Activated effector memory CD4-positive, alpha-beta T cell treated with anti-CD3 and anti-CD28 coated beads, Interleukin-2, amount 50 U/mL, for 16 hours (primary cell): Measurements from ENCODE around the gene PET100.

Source experiments
- DNase-seq: peaks from one replicate; pipeline ENCODE4 v3.0.0-alpha.2; 2020

Gene PET100

DNA sequence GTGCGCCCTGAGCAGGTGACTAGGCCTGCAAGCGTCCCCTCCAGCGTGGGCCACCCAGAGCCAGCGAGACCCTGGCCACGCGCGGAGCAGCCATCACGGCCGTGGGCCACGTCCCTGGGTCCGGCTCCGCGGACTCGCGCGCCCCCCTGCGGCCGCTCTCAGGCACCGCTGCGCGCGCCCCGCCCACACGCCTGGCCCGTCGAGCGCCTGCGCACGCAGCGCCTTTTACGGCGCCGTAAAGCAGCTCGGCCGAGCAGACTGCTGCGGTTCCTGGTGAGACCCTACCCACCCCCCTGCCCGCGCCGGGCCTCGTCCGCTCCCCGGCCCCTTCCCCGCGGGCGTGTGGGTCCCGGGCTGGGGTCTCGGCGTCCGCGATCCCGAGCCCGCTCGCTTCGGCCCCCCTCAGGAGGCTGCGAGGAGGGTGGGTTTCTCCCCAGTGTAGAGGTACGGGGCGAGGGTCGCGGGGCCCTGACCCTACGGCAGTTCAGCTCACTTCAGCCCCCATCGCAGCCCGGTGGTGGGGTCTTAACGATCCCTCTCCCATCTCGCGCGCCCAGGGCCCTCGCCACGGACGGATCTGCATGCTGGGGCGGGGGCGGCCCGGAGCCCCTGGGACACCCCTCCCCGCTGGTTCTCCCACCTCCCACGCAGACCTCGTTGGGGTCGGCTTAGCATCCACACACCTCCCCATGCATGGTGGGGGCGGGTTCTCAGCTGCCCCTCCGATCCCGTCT lies 51.2 kb downstream of the PET100 start, which contains the start of gene TRAPPC5:
TSS of gene TRAPPC5 (plus strand) at position 228 of the 734 bp plus-strand sequence. CDS start 1,421 bp downstream, outside the sequence.
- peak; percentile 95 for DNase-seq
